OCI-LY7 (cell line): ENCODE results near the gene AKAP3. TPM values are rescaled to one million over a fixed set of nuclear protein-coding genes. Genes with fewer than 3 reads are reported as not detected.

Experiments
- BruUV-seq: library from RNA; stranded (reverse); fragments of 400-500 nt; replicated peaks from 2 replicates; lab custom pipeline; 2021; lab: Mats Ljungman, UMichigan
- CTCF ChIA-PET: fragments of 300-600 bp; sonication (Branson Sonifier 250); formaldehyde crosslinking; loops from one replicate; lab custom pipeline; 2022; ENCODE audit warnings: antibody characterized with exemption; ENCODE audit not compliant: unreplicated experiment; lab: Charles Lee
- POLR2A ChIA-PET: fragments of 300-600 bp; sonication (Branson Sonifier 250); formaldehyde crosslinking; loops from one replicate; lab custom pipeline; 2022; ENCODE audit warnings: antibody characterized with exemption; lab: Charles Lee
- DNase-seq: peaks from one replicate; pipeline ENCODE4 v3.0.0-alpha.2; 2015; ENCODE audit warnings: low spot score
- H2AFZ ChIP-seq: fragments of 200-600 bp; sonication (generic), shearing (Covaris generic); 2 replicates; pipeline ENCODE4 v1.6.1; 2014; ENCODE audit warnings: mild to moderate bottlenecking, antibody characterized with exemption, low read length, moderate library complexity
- H3K27ac ChIP-seq: fragments of 200-600 bp; sonication (generic); 2 replicates; pipeline ENCODE4 v1.5.1; 2014; ENCODE audit warnings: mixed run types, low read depth, mild to moderate bottlenecking, moderate library complexity, low read length, inconsistent platforms; ENCODE audit not compliant: poor library complexity, severe bottlenecking
- H3K36me3 ChIP-seq: fragments of 200-600 bp; sonication (generic); 2 replicates; pipeline ENCODE4 v1.6.1; 2014; ENCODE audit warnings: mild to moderate bottlenecking, antibody characterized with exemption, low read length, moderate library complexity, mixed read lengths; ENCODE audit not compliant: insufficient read depth
- H3K4me1 ChIP-seq: fragments of 200-600 bp; sonication (generic); 2 replicates; pipeline ENCODE4 v1.5.1; 2014; ENCODE audit warnings: mild to moderate bottlenecking, low read length; ENCODE audit not compliant: insufficient read depth, poor library complexity, severe bottlenecking
- H3K4me2 ChIP-seq: fragments of 200-600 bp; sonication (generic); 2 replicates; pipeline ENCODE4 v1.6.1; 2014; ENCODE audit warnings: mild to moderate bottlenecking, low read length
- H3K4me3 ChIP-seq: fragments of 200-600 bp; sonication (generic); 2 replicates; pipeline ENCODE4 v1.5.1; 2014; ENCODE audit warnings: mild to moderate bottlenecking, low read depth, low read length; ENCODE audit not compliant: poor library complexity, severe bottlenecking
- H3K79me2 ChIP-seq: fragments of 200-600 bp; sonication (generic); 2 replicates; pipeline ENCODE4 v1.6.1; 2016; ENCODE audit warnings: low read depth, mild to moderate bottlenecking, low read length, moderate library complexity, mixed read lengths; ENCODE audit not compliant: insufficient read depth
- H3K9me2 ChIP-seq: fragments of 200-600 bp; sonication (generic); 2 replicates; pipeline ENCODE4 v1.6.1; 2016; ENCODE audit warnings: mild to moderate bottlenecking, low read length, mixed read lengths; ENCODE audit not compliant: insufficient read depth
- H3K9me3 ChIP-seq: fragments of 200-600 bp; sonication (generic); 2 replicates; pipeline ENCODE4 v1.6.1; 2014; ENCODE audit warnings: mild to moderate bottlenecking, mixed run types, low read length, mixed read lengths
- H4K20me1 ChIP-seq: fragments of 200-600 bp; sonication (generic); 2 replicates; pipeline ENCODE4 v1.6.1; 2014; ENCODE audit warnings: mild to moderate bottlenecking, antibody characterized with exemption, low read length, moderate library complexity, mixed read lengths; ENCODE audit not compliant: insufficient read depth
- EZH2phosphoT487 ChIP-seq: fragments of 200-600 bp; sonication (generic); IDR thresholded peaks from 2 replicates; pipeline ENCODE4 v1.6.1; 2018; ENCODE audit warnings: low read depth, borderline replicate concordance, mild to moderate bottlenecking, mixed run types, antibody characterized with exemption, low read length, moderate library complexity, mixed read lengths
- intact Hi-C: fragments of 100-400 bp; cut with micrococcal nuclease; formaldehyde crosslinking; loops from one replicate; pipeline ENCODE4 v1.10.0; 2022; ENCODE audit not compliant: unreplicated experiment
- total RNA-seq, 2 experiments: library from RNA; depleted of rRNA in 1 of 2; stranded (reverse); fragments of >200 nt in 1 of 2; shearing (Covaris generic) in 1 of 2; gene quantifications; 2 replicates each; pipeline ENCODE4 v1.2.3, GENCODE V29; 2014 to 2022
- TF ChIP-seq, protein P1 (sequence below): fragments of 200-600 bp; sonication (generic); conservative IDR thresholded peaks from 2 replicates; pipeline ENCODE4 v1.5.1; 2014; ENCODE audit warnings: mild to moderate bottlenecking, antibody characterized with exemption, low read length, moderate library complexity, mixed read lengths

Gene AKAP3
- total RNA-seq, 2 experiments from 2014 or later, result 0.92 to 2.4 TPM

DNA sequence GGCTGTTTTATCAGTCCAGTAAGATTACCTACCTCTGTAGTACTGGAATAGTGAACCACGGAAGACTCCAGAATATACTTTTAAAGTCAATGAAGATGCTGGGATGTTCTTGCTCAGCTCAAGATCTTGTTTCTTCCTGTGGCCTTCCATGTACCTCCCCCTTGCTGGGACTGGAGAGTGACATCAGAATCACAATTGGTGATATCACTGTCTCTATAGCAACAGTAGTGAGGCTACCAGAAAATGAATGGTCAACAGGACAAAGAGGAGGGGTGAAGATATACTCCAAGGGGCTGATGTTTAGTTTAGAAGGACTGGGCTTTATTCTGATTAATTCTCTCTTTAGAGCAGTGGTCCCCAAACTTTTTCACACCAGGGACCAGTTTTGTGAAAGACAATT, 3.8 kb downstream of the AKAP3 start:
- H3K4me2 ChIP-seq, result no peak overlapping the region
- H3K36me3 ChIP-seq, result no peaks in the 10 kb centered on the region
- H3K4me3 ChIP-seq, result no peak overlapping the region
- intact Hi-C loops, result no loop called here
- no TSS peak for BruUV-seq
- H3K4me1 ChIP-seq, result peaks cover 33% of the 10 kb centered on the region
- TF ChIP-seq EZH2phosphoT487, result no peak
- TF ChIP-seq, protein P1, sequence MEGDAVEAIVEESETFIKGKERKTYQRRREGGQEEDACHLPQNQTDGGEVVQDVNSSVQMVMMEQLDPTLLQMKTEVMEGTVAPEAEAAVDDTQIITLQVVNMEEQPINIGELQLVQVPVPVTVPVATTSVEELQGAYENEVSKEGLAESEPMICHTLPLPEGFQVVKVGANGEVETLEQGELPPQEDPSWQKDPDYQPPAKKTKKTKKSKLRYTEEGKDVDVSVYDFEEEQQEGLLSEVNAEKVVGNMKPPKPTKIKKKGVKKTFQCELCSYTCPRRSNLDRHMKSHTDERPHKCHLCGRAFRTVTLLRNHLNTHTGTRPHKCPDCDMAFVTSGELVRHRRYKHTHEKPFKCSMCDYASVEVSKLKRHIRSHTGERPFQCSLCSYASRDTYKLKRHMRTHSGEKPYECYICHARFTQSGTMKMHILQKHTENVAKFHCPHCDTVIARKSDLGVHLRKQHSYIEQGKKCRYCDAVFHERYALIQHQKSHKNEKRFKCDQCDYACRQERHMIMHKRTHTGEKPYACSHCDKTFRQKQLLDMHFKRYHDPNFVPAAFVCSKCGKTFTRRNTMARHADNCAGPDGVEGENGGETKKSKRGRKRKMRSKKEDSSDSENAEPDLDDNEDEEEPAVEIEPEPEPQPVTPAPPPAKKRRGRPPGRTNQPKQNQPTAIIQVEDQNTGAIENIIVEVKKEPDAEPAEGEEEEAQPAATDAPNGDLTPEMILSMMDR, result no peak
- no peaks in the 10 kb centered on the region for H3K9me2 ChIP-seq
- no peaks in the 10 kb centered on the region; the same call in 1 of the 2 replicates for H4K20me1 ChIP-seq
- ChIA-PET CTCF (no interaction called here), POLR2A (interaction anchor here (1.3 to 2.1 kb wide), 3 partner anchors 10 to 52 kb away, joined by 4 to 6 read pairs (median 5); no protein-coding TSS in a partner anchor)
- H3K79me2 ChIP-seq, result peaks cover 10% of the 10 kb centered on the region
- DNase-seq, result no peak
- H2AFZ ChIP-seq, result no peak overlapping the region
- no peaks in the 10 kb centered on the region for H3K9me3 ChIP-seq
- H3K27ac ChIP-seq, result no peak overlapping the region

DNA sequence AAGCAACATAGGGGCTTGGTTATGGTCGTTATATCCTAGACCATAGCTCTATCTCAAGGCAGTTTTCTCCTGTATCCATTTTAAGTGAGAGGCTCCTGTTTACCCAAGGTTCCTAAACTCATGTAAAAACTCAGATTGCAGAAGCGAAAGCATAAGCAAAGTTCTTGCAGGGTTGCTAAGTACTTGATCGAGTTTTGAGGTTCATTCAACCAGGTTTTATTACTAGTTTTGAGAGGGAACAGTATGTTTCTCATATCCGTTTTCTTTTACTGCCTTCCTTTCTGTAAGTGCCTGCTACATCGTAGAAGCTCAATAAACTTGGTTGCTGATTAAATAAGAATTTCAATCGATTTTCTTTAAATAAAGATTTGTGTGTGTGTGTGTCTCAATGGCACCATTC, 5.1 kb downstream of the AKAP3 start:
- peak overlapping the region; percentile 6 for H3K4me2 ChIP-seq
- intact Hi-C loops, result no loop called here

DNA sequence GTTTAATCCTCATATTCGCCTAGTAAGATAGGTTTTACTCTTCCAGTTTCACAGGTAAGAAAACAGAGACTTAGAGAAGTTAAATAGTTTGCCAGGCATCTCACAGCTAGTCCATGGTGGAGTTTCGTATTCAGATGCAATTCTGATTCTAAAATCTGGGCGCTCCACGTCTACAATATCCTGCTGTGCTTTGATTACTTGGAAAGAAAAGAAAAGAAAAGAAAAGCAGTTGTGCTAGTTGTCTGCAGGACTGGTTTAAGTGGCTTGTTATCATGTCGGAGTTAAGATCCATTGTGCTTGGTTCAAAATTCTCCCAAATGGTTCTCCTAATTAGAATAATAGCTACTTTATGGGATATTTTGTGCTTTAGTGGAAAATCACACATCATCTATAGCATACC, 18.6 kb downstream of the AKAP3 start:
- Histone ChIP-seq H3K27ac (no peak overlapping the region), H3K4me3 (no peak overlapping the region), H3K9me2 (no peaks in the 10 kb centered on the region), H3K36me3 (no peaks in the 10 kb centered on the region), H4K20me1 (no peaks in the 10 kb centered on the region), H3K9me3 (no peaks in the 10 kb centered on the region), H2AFZ (no peak overlapping the region), H3K4me2 (no peak overlapping the region), H3K79me2 (no peaks in the 10 kb centered on the region), H3K4me1 (no peaks in the 10 kb centered on the region)
- ChIA-PET POLR2A (interaction anchor here (0.5 kb wide), 1 partner anchor 330 kb away, joined by 3 read pairs; no protein-coding TSS in a partner anchor), CTCF (no interaction called here)
- intact Hi-C loops, result no loop called here
- BruUV-seq, result no TSS peak
- TF ChIP-seq EZH2phosphoT487, result no peak
- TF ChIP-seq, protein P1, result no peak
- DNase-seq, result no peak

More for the DNA sequence above, 5.1 kb downstream of the AKAP3 start:
- TF ChIP-seq, protein P1, result no peak
- TF ChIP-seq EZH2phosphoT487, result no peak
- no peaks in the 10 kb centered on the region for H3K36me3 ChIP-seq
- POLR2A ChIA-PET, result interaction anchor here (0.6 to 2.1 kb wide), 6 partner anchors 8 to 51 kb away, joined by 4 to 6 read pairs (median 4); no protein-coding TSS in a partner anchor
- no peaks in the 10 kb centered on the region; the same call in 1 of the 2 replicates for H4K20me1 ChIP-seq
- H3K4me3 ChIP-seq, result no peak overlapping the region
- peaks cover 30% of the 10 kb centered on the region for H3K4me1 ChIP-seq
- H2AFZ ChIP-seq, result peak overlapping the region; percentile 27; the same call in 1 of the 2 replicates
- no peaks in the 10 kb centered on the region for H3K9me2 ChIP-seq
- BruUV-seq, result no TSS peak
- no peak overlapping the region for H3K27ac ChIP-seq
- DNase-seq, result peak; percentile 49
- no peaks in the 10 kb centered on the region for H3K9me3 ChIP-seq
- CTCF ChIA-PET, result interaction anchor here (0.5 kb wide), 1 partner anchor 109 kb away, joined by 3 read pairs; no protein-coding TSS in a partner anchor
- no peaks in the 10 kb centered on the region for H3K79me2 ChIP-seq
